Endothelial cell (in vitro differentiated cells): Measurements from ENCODE around the gene BTLA. TPM values are rescaled to one million over a fixed set of nuclear protein-coding genes. Genes with fewer than 3 reads are reported as not detected.

ENCODE experiments used
- DNase-seq: peaks from one replicate; pipeline ENCODE4 v3.0.0; 2021; ENCODE audit warnings: low spot score
- H3K27ac Mint-ChIP-seq: one replicate; pipeline ENCODE4 v1.8.0; 2021; ENCODE audit warnings: mixed read lengths, inconsistent platforms; ENCODE audit not compliant: unreplicated experiment
- H3K27me3 Mint-ChIP-seq: one replicate; pipeline ENCODE4 v1.8.0; 2021; ENCODE audit warnings: mild to moderate bottlenecking, moderate library complexity, mixed read lengths, inconsistent platforms; ENCODE audit not compliant: unreplicated experiment
- H3K36me3 Mint-ChIP-seq: one replicate; pipeline ENCODE4 v1.8.0; 2021; ENCODE audit warnings: mild to moderate bottlenecking, low read depth, mixed read lengths, inconsistent platforms; ENCODE audit not compliant: unreplicated experiment
- H3K4me1 Mint-ChIP-seq: one replicate; pipeline ENCODE4 v1.8.0; 2021; ENCODE audit warnings: mild to moderate bottlenecking, mixed read lengths, inconsistent platforms; ENCODE audit not compliant: unreplicated experiment
- H3K4me3 Mint-ChIP-seq: one replicate; pipeline ENCODE4 v1.8.0; 2021; ENCODE audit warnings: mild to moderate bottlenecking, mixed read lengths, inconsistent platforms; ENCODE audit not compliant: unreplicated experiment
- H3K9me3 Mint-ChIP-seq: one replicate; pipeline ENCODE4 v1.8.0; 2021; ENCODE audit warnings: mixed read lengths, inconsistent platforms; ENCODE audit not compliant: unreplicated experiment
- total RNA-seq: library from RNA; stranded (reverse); fragmentation: NEBNext Ultra II Directional; extraction: Animal tissue kit (Norgen Biotek cat#: 25700); gene quantifications from one replicate; pipeline ENCODE4 v1.2.1, GENCODE V29; 2021; ENCODE audit not compliant: unreplicated experiment
- TF ChIP-seq, protein P1 (sequence below): fragments of 200-600 bp; sonication (generic); IDR thresholded peaks from one replicate; pipeline ENCODE4 v1.5.0; 2021; ENCODE audit warnings: antibody characterized with exemption; ENCODE audit not compliant: unreplicated experiment

BTLA gene
- total RNA-seq, 1 donor from 2014 or later: not detected

- H3K27ac Mint-ChIP-seq: no peak overlapping the region
- DNase-seq: no peak
- no peak overlapping the region for H3K4me3 Mint-ChIP-seq
- H3K4me1 Mint-ChIP-seq: peaks cover 15% of the 10 kb centered on the region
- peaks cover 6% of the 10 kb centered on the region for H3K36me3 Mint-ChIP-seq
- H3K27me3 Mint-ChIP-seq: no peaks in the 10 kb centered on the region
- no peaks in the 10 kb centered on the region for H3K9me3 Mint-ChIP-seq
- TF ChIP-seq, protein P1, sequence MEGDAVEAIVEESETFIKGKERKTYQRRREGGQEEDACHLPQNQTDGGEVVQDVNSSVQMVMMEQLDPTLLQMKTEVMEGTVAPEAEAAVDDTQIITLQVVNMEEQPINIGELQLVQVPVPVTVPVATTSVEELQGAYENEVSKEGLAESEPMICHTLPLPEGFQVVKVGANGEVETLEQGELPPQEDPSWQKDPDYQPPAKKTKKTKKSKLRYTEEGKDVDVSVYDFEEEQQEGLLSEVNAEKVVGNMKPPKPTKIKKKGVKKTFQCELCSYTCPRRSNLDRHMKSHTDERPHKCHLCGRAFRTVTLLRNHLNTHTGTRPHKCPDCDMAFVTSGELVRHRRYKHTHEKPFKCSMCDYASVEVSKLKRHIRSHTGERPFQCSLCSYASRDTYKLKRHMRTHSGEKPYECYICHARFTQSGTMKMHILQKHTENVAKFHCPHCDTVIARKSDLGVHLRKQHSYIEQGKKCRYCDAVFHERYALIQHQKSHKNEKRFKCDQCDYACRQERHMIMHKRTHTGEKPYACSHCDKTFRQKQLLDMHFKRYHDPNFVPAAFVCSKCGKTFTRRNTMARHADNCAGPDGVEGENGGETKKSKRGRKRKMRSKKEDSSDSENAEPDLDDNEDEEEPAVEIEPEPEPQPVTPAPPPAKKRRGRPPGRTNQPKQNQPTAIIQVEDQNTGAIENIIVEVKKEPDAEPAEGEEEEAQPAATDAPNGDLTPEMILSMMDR: no peak
Measured at GRCh38 chr3:112508860-112509259, 9.6 kb upstream of the BTLA start.

GRCh38 chr3:112508261-112508660 is 9.0 kb upstream of the BTLA start:
- TF ChIP-seq, protein P1: no peak
- no peak overlapping the region for H3K4me3 Mint-ChIP-seq

GRCh38 chr3:112505907-112506306 is 6.6 kb upstream of the BTLA start:
- H3K27me3 Mint-ChIP-seq: no peaks in the 10 kb centered on the region
- TF ChIP-seq, protein P1: no peak
- H3K9me3 Mint-ChIP-seq: no peaks in the 10 kb centered on the region
- H3K4me1 Mint-ChIP-seq: peaks cover 19% of the 10 kb centered on the region
- H3K36me3 Mint-ChIP-seq: no peaks in the 10 kb centered on the region
- no peak overlapping the region for H3K4me3 Mint-ChIP-seq
- H3K27ac Mint-ChIP-seq: no peak overlapping the region
- DNase-seq: no peak

More at GRCh38 chr3:112508261-112508660, 9.0 kb upstream of the BTLA start:
- Mint-ChIP-seq H3K27me3 (no peaks in the 10 kb centered on the region), H3K36me3 (peaks cover 6% of the 10 kb centered on the region), H3K9me3 (no peaks in the 10 kb centered on the region), H3K4me1 (peaks cover 15% of the 10 kb centered on the region), H3K27ac (no peak overlapping the region)
- DNase-seq: no peak

DNA sequence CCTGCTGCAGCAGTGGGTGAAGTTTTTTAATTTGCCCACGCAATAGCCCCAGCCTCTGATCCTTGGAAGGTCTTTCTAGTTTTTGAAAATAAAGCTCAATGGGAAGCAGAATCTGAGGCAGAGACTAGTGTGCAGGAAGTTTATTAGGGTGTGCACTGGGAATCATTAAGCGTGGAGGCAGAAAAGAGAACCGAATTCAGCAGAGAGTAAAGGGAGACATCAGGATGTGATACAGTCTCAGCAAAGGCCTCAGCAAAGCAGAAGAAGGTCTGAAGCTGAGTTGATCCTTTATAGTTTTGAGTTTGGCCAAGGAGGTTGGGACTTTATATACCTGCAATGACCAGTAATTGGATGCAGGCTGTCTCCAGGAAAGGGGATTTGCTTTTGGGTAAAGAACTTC is 4.9 kb upstream of the BTLA start:
- TF ChIP-seq, protein P1: no peak
- Mint-ChIP-seq H3K4me3 (no peak overlapping the region), H3K36me3 (no peaks in the 10 kb centered on the region), H3K27me3 (no peaks in the 10 kb centered on the region), H3K27ac (no peak overlapping the region), H3K4me1 (peaks cover 25% of the 10 kb centered on the region), H3K9me3 (no peaks in the 10 kb centered on the region)
- DNase-seq: no peak

DNA sequence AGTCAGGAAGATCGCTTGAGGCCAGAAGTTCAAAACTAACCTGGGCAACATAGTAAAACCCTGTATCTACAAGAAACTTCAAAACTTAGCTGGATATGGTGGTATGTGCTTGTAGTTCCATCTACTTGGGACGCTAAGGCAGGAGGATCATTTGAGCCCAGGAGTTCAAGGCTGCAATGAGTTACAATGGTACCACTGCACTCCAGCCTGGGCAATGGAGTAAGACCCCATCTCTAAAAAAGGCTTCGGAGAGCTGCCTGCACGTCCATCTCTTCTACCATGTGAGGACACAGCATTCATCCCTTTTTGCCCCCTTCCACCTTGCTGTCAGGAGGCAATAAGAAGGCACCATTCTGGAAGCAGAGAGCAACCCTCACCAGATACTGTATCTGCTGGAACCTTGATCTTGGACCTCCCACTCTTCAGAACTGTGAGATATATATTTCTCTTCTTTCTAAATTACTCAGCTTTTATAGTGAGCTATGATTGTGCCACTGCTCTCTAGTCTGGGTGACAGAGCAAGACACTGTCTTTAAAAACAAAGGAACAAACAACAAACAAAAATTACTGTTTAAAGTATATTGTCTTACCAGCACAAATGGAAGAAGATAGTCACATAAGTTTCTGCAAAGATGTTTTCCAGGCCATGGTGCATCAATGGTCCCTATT is 4.2 kb upstream of the BTLA start:
- Mint-ChIP-seq H3K9me3 (no peaks in the 10 kb centered on the region), H3K36me3 (no peaks in the 10 kb centered on the region), H3K4me3 (no peak overlapping the region), H3K4me1 (peaks cover 21% of the 10 kb centered on the region), H3K27ac (no peak overlapping the region), H3K27me3 (no peaks in the 10 kb centered on the region)
- TF ChIP-seq, protein P1: no peak
- no peak for DNase-seq
